ENCODE results near the gene ZNF804A.

Gene ZNF804A

DNA sequence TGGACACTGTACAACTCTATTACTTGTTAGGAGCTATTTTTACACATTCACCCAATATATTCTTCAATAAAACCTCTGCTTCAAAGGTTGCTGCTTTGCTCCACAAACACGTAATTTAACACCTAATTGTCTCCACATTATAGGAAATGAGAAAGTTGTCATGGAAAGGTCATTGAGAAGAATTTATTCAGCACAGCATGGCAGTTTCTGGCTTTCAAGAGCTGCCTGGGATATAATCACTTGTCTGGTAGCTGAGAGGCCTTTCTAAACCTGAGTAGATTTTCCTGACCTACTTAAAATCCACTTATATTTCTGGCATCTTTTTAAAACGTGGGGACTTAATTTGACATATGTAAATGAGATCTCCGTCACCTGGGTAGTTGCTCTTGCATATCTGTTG lies 216.1 kb downstream of the ZNF804A start:
- TF ChIP-seq, protein P1, sequence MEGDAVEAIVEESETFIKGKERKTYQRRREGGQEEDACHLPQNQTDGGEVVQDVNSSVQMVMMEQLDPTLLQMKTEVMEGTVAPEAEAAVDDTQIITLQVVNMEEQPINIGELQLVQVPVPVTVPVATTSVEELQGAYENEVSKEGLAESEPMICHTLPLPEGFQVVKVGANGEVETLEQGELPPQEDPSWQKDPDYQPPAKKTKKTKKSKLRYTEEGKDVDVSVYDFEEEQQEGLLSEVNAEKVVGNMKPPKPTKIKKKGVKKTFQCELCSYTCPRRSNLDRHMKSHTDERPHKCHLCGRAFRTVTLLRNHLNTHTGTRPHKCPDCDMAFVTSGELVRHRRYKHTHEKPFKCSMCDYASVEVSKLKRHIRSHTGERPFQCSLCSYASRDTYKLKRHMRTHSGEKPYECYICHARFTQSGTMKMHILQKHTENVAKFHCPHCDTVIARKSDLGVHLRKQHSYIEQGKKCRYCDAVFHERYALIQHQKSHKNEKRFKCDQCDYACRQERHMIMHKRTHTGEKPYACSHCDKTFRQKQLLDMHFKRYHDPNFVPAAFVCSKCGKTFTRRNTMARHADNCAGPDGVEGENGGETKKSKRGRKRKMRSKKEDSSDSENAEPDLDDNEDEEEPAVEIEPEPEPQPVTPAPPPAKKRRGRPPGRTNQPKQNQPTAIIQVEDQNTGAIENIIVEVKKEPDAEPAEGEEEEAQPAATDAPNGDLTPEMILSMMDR (IDR thresholded peaks at IDR 0.05; ENCODE audit: insufficient read depth, low read depth, low read length, missing control alignments): no peak
- H3K4me3 ChIP-seq (ENCODE audit: low read depth, low read length): no peak overlapping the region
- no peak for DNase-seq (ENCODE audit: low read depth)

DNA sequence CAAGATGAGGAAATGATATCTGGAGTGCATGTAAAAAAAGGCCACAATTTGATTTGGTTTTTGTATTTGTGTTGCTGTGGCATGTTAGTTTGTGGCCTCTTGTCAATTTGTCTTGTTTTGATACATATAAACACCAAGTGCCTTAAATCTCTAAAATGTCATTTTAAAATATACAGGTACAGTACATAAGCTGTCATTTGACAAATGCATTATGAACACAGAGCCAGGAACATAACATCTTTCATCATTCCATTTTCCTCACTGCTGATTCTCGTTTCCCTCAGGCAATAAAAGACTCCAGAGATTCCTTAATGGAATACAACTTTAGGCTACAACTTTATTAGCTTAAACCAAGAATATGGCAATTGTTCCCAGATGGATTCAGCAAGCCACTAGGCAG lies 217.5 kb downstream of the ZNF804A start:
- no peak for DNase-seq (ENCODE audit: low read depth)
- no peak overlapping the region for H3K4me3 ChIP-seq (ENCODE audit: low read depth, low read length)
- TF ChIP-seq, protein P1 (IDR thresholded peaks at IDR 0.05; ENCODE audit: insufficient read depth, low read depth, low read length, missing control alignments): no peak

DNA sequence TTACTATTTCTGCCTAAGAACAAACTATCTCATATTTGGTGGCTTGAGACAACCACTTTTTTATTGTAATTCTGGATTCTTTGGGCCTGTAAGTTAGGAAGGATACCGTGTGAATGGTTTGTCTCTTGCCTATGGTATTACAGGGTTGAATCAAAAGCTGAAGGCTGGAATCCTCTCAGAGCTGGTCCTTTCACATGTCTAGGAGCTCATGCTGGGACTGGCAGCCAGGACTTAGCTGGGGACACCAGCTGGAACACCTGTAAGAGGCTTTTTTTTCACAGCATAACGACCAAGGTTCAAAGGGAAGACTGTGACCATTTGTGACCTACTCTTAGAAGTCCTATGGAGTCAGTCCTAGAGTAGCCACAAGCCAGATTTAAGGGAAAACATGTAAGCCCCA lies 226.3 kb downstream of the ZNF804A start:
- H3K4me3 ChIP-seq (ENCODE audit: low read depth, low read length): no peak overlapping the region
- no peak for DNase-seq (ENCODE audit: low read depth)
- TF ChIP-seq, protein P1 (IDR thresholded peaks at IDR 0.05; ENCODE audit: insufficient read depth, low read depth, low read length, missing control alignments): no peak

GRCh38 chr2:184830531-184830930 lies 232.2 kb downstream of the ZNF804A start:
- TF ChIP-seq, protein P1 (IDR thresholded peaks at IDR 0.05; ENCODE audit: insufficient read depth, low read depth, low read length, missing control alignments): no peak
- DNase-seq (ENCODE audit: low read depth): no peak
- H3K4me3 ChIP-seq (ENCODE audit: low read depth, low read length): no peak overlapping the region

DNA sequence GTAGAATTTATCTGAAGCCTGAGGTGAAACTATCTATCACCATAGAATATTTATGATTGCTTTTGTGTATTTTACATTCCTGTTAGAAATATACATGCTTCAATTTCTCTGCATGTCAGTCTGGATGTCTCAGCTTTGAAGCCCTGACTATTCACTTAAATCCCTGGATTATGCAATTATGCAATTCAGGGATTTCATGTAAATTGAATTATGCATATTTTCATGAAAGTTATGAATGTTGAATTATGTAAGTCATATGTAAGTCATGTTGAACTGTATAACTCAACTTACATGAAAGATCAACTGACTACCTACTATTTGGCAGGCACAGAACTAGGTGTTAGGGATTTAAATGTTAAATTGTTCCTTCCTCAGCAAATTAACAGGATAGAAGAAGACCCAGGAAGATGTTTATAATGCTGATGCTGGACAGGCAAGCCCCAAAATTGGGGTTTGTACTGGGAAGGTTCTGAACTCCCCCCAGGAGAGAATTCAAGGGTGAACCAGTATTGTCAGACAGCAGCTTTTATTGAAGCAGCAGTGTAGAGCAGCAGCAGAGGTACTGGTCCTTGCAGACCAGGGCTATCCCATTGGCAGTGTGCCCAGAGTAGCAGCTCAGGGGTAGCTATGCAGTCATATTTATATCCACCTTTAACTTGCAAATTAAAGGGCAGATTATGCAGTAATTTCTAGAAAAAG lies 236.5 kb downstream of the ZNF804A start:
- TF ChIP-seq, protein P1 (IDR thresholded peaks at IDR 0.05; ENCODE audit: insufficient read depth, low read depth, low read length, missing control alignments): no peak

DNA sequence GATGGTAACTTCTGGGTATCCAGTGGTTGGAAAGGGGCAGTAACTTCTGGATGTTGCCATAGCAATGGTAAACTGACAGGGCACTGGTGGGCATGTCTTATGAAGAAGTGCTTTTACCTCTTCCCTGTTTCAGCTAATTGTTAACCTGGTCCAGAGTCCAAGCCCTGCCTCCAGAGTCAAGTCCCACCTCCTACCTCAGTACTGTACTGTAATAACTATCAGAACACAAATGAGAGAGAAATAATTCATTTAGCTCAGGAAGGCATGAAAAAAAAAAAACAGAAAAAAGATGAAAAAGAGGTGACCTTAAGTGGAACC lies 237.0 kb downstream of the ZNF804A start:
- DNase-seq (ENCODE audit: low read depth): no peak
- H3K4me3 ChIP-seq (ENCODE audit: low read depth, low read length): no peak overlapping the region
- TF ChIP-seq, protein P1 (IDR thresholded peaks at IDR 0.05; ENCODE audit: insufficient read depth, low read depth, low read length, missing control alignments): no peak

More for the DNA sequence above, 236.5 kb downstream of the ZNF804A start:
- no peak overlapping the region for H3K4me3 ChIP-seq (ENCODE audit: low read depth, low read length)
- DNase-seq (ENCODE audit: low read depth): no peak

DNA sequence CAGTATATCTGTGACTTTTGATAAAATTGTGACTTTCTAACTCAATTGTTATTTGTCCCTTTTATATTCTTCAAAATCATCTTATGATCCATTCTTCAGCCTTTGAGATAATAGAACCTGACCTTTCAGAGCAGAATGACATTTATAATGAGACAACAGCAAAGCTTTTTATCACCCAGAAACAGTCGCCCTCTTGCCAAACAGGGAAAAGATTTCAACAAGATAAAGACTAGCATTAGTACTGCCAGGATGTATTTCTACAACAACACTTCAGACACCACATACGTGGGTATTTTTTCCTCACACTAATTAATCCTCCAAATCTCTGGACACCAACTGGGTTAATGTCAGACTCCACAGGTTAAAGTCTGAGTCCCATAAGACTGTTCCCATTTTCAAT lies 249.0 kb downstream of the ZNF804A start:
- TF ChIP-seq, protein P1 (IDR thresholded peaks at IDR 0.05; ENCODE audit: insufficient read depth, low read depth, low read length, missing control alignments): no peak
- H3K4me3 ChIP-seq (ENCODE audit: low read depth, low read length): no peak overlapping the region
- no peak for DNase-seq (ENCODE audit: low read depth)
